HG02870 (cell line): Measurements from ENCODE around the gene ARHGAP18.

Source experiments
- ATAC-seq: cut with Tn5 transposase; IDR thresholded peaks from one replicate; pipeline ENCODE4 v1.9.1; 2021; ENCODE audit warnings: mild to moderate bottlenecking, moderate library complexity; ENCODE audit not compliant: unreplicated experiment

Gene ARHGAP18

GRCh38 chr6:129671442-129672340, 38.3 kb downstream of the ARHGAP18 start:
- ATAC-seq, result peak; percentile 85

- no peak for ATAC-seq
Observed at GRCh38 chr6:129670634-129671033, 39.3 kb downstream of the ARHGAP18 start.

GRCh38 chr6:129667621-129668020, 42.4 kb downstream of the ARHGAP18 start:
- no peak for ATAC-seq

- no peak for ATAC-seq
Observed at GRCh38 chr6:129667034-129667433, 42.9 kb downstream of the ARHGAP18 start.

GRCh38 chr6:129665555-129665954, 44.4 kb downstream of the ARHGAP18 start:
- no peak for ATAC-seq

- ATAC-seq, result peak; percentile 0
Observed at GRCh38 chr6:129663531-129663930, 46.4 kb downstream of the ARHGAP18 start.

- peak; percentile 87 for ATAC-seq
Observed at GRCh38 chr6:129662980-129663431, 47.0 kb downstream of the ARHGAP18 start.

GRCh38 chr6:129662406-129662766, 47.6 kb downstream of the ARHGAP18 start:
- ATAC-seq, result peak; percentile 39

- no peak for ATAC-seq
Observed at GRCh38 chr6:129661536-129662405, 48.2 kb downstream of the ARHGAP18 start.

GRCh38 chr6:129660346-129660676, 49.7 kb downstream of the ARHGAP18 start:
- no peak for ATAC-seq

- ATAC-seq, result no peak
Observed at GRCh38 chr6:129659590-129660345, 50.2 kb downstream of the ARHGAP18 start.

- no peak for ATAC-seq
Observed at GRCh38 chr6:129659167-129659566, 50.8 kb downstream of the ARHGAP18 start.

- ATAC-seq, result no peak
Observed at GRCh38 chr6:129657483-129657882, 52.5 kb downstream of the ARHGAP18 start.

- no peak for ATAC-seq
Observed at GRCh38 chr6:129655334-129655733, 54.6 kb downstream of the ARHGAP18 start.

GRCh38 chr6:129653746-129654145, 56.2 kb downstream of the ARHGAP18 start:
- no peak for ATAC-seq

GRCh38 chr6:129653229-129653628, 56.7 kb downstream of the ARHGAP18 start:
- ATAC-seq, result no peak

GRCh38 chr6:129651291-129651691, 58.7 kb downstream of the ARHGAP18 start:
- ATAC-seq, result no peak

GRCh38 chr6:129648819-129649491, 61.0 kb downstream of the ARHGAP18 start:
- no peak for ATAC-seq

- ATAC-seq, result peak; percentile 20
Observed at GRCh38 chr6:129647044-129647443, 62.9 kb downstream of the ARHGAP18 start.

- ATAC-seq, result peak; percentile 84
Observed at GRCh38 chr6:129646642-129647041, 63.3 kb downstream of the ARHGAP18 start.
